ENCODE results near the gene PNMT.

- TF ChIP-seq CTCF (conservative IDR thresholded peaks at IDR 0.05; ENCODE audit: low read depth, low read length) (no peak), RAD21 (IDR thresholded peaks at IDR 0.05; ENCODE audit: low read length) (no peak), MXI1 (IDR thresholded peaks at IDR 0.05; ENCODE audit: borderline replicate concordance, low read depth, low read length) (no peak), MAFK (IDR thresholded peaks at IDR 0.05; ENCODE audit: low read depth, low read length) (no peak), MAZ (IDR thresholded peaks at IDR 0.05; ENCODE audit: borderline replicate concordance, low read depth, low read length) (no peak), POLR2A (IDR thresholded peaks at IDR 0.05; ENCODE audit: low read depth, low read length) (no peak), CHD1 (IDR thresholded peaks at IDR 0.05; ENCODE audit: low read depth, low read length) (no peak), RCOR1 (IDR thresholded peaks at IDR 0.05; ENCODE audit: insufficient replicate concordance, low read length) (no peak), CEBPB (IDR thresholded peaks at IDR 0.05; ENCODE audit: low read depth, low read length) (no peak), BHLHE40 (IDR thresholded peaks at IDR 0.05; ENCODE audit: low read depth, low read length) (no peak)
Observed at GRCh38 chr17:39662551-39663339, 5.5 kb upstream of the PNMT start.

All from IMR-90 (cell line).